Adrenal gland (tissue), 5 donors: ENCODE results near the gene DOCK4.

Experiments used
- POLR2A ChIP-seq, 2 donors: fragments of 450-650 bp; IDR thresholded peaks; one replicate each; pipeline ENCODE4 v1.6.1; 2017; ENCODE audit warnings: antibody characterized with exemption in 2 of 2, mild to moderate bottlenecking in 2 of 2, moderate library complexity in 1 of 2
- TF ChIP-seq, protein P1 (sequence below), 6 experiments: fragments of 450-650 bp in 4 of 6; fragments of 200-600 bp in 2 of 6; sonication (generic) in 1 of 6; IDR thresholded peaks; 1 replicate in 5 of 6; 2 replicates in 1 of 6; pipeline versions ENCODE4 v1.5.1 to v1.8.0; 2016 to 2021; ENCODE audit warnings: antibody characterized with exemption in 6 of 6, mild to moderate bottlenecking in 2 of 6, moderate library complexity in 1 of 6
- donor health status: DM: no; HTN: no; CAD: no.

DNA sequence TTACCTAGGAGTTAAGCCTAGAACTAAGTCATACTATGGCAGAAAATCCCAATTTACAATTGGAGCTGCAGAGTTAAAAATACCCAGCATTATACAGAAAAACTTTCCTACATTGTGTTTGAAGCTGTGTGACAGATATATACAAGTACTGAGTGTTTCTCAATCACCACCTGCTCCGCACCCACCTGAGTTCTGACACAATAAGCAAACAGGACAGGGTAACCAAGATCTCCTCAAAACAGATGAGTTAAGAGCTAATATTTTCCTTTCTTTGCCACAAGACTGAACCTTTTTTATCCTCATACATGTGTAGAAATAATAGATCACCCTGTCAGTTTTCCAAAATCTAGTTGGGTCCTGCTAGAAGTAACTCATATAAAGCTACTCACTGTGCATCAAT lies 186.3 kb downstream of the DOCK4 start:
- TF ChIP-seq, protein P1, sequence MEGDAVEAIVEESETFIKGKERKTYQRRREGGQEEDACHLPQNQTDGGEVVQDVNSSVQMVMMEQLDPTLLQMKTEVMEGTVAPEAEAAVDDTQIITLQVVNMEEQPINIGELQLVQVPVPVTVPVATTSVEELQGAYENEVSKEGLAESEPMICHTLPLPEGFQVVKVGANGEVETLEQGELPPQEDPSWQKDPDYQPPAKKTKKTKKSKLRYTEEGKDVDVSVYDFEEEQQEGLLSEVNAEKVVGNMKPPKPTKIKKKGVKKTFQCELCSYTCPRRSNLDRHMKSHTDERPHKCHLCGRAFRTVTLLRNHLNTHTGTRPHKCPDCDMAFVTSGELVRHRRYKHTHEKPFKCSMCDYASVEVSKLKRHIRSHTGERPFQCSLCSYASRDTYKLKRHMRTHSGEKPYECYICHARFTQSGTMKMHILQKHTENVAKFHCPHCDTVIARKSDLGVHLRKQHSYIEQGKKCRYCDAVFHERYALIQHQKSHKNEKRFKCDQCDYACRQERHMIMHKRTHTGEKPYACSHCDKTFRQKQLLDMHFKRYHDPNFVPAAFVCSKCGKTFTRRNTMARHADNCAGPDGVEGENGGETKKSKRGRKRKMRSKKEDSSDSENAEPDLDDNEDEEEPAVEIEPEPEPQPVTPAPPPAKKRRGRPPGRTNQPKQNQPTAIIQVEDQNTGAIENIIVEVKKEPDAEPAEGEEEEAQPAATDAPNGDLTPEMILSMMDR (IDR thresholded peaks at IDR 0.05) = no peak
- no peak for TF ChIP-seq POLR2A (IDR thresholded peaks at IDR 0.05)
